Activated CD4-positive, alpha-beta T cell treated with anti-CD3 and anti-CD28 coated beads, Interleukin-2, amount 10 ng/mL, durations not matched to agents 24 days and 14 days (primary cell): ENCODE data around the gene ANKFY1. TPM values are rescaled to one million over a fixed set of nuclear protein-coding genes. Genes with fewer than 3 reads are reported as not detected.

Source experiments
- total RNA-seq: library from RNA; stranded (reverse); gene quantifications from 2 replicates; pipeline ENCODE4 v1.2.3, GENCODE V29; 2022

Gene ANKFY1
- total RNA-seq, 1 donor from 2014 or later, result 53.1 TPM

Other genes with a start within 250 kb of the ANKFY1 start
- 40.8 and 42.8 TPM in 2 replicates for gene ZZEF1, start 120.9 kb downstream of the ANKFY1 start, total RNA-seq
- gene CYB5D2, start 120.8 kb downstream of the ANKFY1 start, total RNA-seq, result 7.1 and 7.7 TPM in 2 replicates
- gene UBE2G1, start 102.7 kb upstream of the ANKFY1 start, total RNA-seq, result 74.8 and 77.3 TPM in 2 replicates
- gene SPNS3, start 170.0 kb upstream of the ANKFY1 start, total RNA-seq, result 1.3 and 1.9 TPM in 2 replicates
- gene SPNS2, start 234.9 kb upstream of the ANKFY1 start, total RNA-seq, result 0.17 and 0.28 TPM in 2 replicates